Measurements from ENCODE around the gene RFTN1. TPM values are rescaled to one million over a fixed set of nuclear protein-coding genes. Genes with fewer than 3 reads are reported as not detected.
A peak's percentile ranks its signal among the peaks of the same experiment; 100 is the strongest.

RFTN1 gene
- polyA plus RNA-seq, 3 donors, result 17.4 to 28.0 (median 27.2) TPM

- Histone ChIP-seq H4K20me1 (ENCODE audit: insufficient read depth, low read length) (no peaks in the 10 kb centered on the region), H3K27ac (ENCODE audit: low read depth in 1 of 2, low read length in 2 of 2) (no peak overlapping the region), H3K9ac (ENCODE audit: insufficient read depth, low read length, poor library complexity, severe bottlenecking) (no peak overlapping the region), H3K9me3 (replicated peaks in 1 of 2; ENCODE audit: control insufficient read depth in 1 of 2, insufficient read depth in 1 of 2, low read length in 2 of 2) (no peaks in the 10 kb centered on the region), H3K4me1 (ENCODE audit: control insufficient read depth in 1 of 2, insufficient read depth in 2 of 2, low read length in 2 of 2) (peaks cover 0 to 2% of the 10 kb centered on the region in 2 donors), H3K79me2 (ENCODE audit: insufficient read depth, low read length) (no peaks in the 10 kb centered on the region), H2AFZ (ENCODE audit: insufficient read depth, low read depth, low read length, poor library complexity, severe bottlenecking) (no peak overlapping the region), H3K27me3 (ENCODE audit: control insufficient read depth in 2 of 2, insufficient read depth in 2 of 2, low read length in 2 of 2) (no peaks in the 10 kb centered on the region), H3K4me3 (replicated peaks in 1 of 3; ENCODE audit: low read depth in 2 of 3, low read length in 3 of 3) (no peak overlapping the region), H3K36me3 (replicated peaks in 1 of 2; ENCODE audit: control insufficient read depth in 1 of 2, insufficient read depth in 2 of 2, low read length in 2 of 2) (peaks cover 63 to 89% of the 10 kb centered on the region in 2 donors), H3K4me2 (replicated peaks; ENCODE audit: extremely low read depth, low read length, poor library complexity, severe bottlenecking) (no peak overlapping the region)
- 74% methylated on average over 3 of the region's 4 CpGs for WGBS (ENCODE audit: insufficient coverage)
- Mint-ChIP-seq H3K27me3 (ENCODE audit: low read depth in 3 of 3) (no peaks in the 10 kb centered on the region), H3K4me3 (no peak overlapping the region), H3K4me1 (peaks cover 13% of the 10 kb centered on the region), H3K36me3 (peaks cover 82% of the 10 kb centered on the region in 2 donors), H3K9me3 (no peaks in the 10 kb centered on the region), H3K27ac (peak overlapping the region in 3 of 7 donors; percentile 4 to 58 (median 15))
- DNase-seq, result no peak
- intact Hi-C loops (cut with micrococcal nuclease), result no loop called here
- TF ChIP-seq, protein P1, sequence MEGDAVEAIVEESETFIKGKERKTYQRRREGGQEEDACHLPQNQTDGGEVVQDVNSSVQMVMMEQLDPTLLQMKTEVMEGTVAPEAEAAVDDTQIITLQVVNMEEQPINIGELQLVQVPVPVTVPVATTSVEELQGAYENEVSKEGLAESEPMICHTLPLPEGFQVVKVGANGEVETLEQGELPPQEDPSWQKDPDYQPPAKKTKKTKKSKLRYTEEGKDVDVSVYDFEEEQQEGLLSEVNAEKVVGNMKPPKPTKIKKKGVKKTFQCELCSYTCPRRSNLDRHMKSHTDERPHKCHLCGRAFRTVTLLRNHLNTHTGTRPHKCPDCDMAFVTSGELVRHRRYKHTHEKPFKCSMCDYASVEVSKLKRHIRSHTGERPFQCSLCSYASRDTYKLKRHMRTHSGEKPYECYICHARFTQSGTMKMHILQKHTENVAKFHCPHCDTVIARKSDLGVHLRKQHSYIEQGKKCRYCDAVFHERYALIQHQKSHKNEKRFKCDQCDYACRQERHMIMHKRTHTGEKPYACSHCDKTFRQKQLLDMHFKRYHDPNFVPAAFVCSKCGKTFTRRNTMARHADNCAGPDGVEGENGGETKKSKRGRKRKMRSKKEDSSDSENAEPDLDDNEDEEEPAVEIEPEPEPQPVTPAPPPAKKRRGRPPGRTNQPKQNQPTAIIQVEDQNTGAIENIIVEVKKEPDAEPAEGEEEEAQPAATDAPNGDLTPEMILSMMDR (IDR thresholded peaks at IDR 0.05), result no peak
These were observed 194.2 kb downstream of the RFTN1 start for GRCh38 chr3:16319307-16319706.

DNA sequence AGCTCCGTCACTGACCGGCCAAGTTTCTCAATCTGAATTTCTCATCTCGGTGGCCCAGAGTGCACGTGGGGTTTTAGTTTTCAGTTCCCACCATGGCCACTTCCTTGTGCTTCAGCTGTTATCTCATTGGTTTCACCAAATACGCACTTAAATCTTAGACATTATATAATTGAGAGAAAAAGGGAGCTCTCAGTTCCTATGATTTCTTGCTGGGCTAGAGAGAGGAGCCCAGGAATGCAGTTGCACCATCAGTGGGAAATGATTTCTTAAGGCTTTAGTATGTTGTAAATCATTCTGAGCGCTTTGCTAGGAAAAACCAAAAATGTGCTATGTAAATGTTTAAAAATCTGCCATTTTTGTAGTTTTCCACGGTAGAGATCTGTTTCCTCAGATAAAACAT lies 195.3 kb downstream of the RFTN1 start:
- Histone ChIP-seq H3K9ac (ENCODE audit: insufficient read depth, low read length, poor library complexity, severe bottlenecking) (no peak overlapping the region), H3K27ac (ENCODE audit: low read depth in 1 of 2, low read length in 2 of 2) (no peak overlapping the region), H4K20me1 (ENCODE audit: insufficient read depth, low read length) (no peaks in the 10 kb centered on the region), H3K9me3 (replicated peaks in 1 of 2; ENCODE audit: control insufficient read depth in 1 of 2, insufficient read depth in 1 of 2, low read length in 2 of 2) (no peaks in the 10 kb centered on the region), H2AFZ (ENCODE audit: insufficient read depth, low read depth, low read length, poor library complexity, severe bottlenecking) (no peak overlapping the region), H3K36me3 (replicated peaks in 1 of 2; ENCODE audit: control insufficient read depth in 1 of 2, insufficient read depth in 2 of 2, low read length in 2 of 2) (peaks cover 65 to 91% of the 10 kb centered on the region in 2 donors), H3K27me3 (ENCODE audit: control insufficient read depth in 2 of 2, insufficient read depth in 2 of 2, low read length in 2 of 2) (no peaks in the 10 kb centered on the region), H3K79me2 (ENCODE audit: insufficient read depth, low read length) (no peaks in the 10 kb centered on the region), H3K4me3 (replicated peaks in 1 of 3; ENCODE audit: low read depth in 2 of 3, low read length in 3 of 3) (no peak overlapping the region), H3K4me2 (replicated peaks; ENCODE audit: extremely low read depth, low read length, poor library complexity, severe bottlenecking) (no peak overlapping the region), H3K4me1 (ENCODE audit: control insufficient read depth in 1 of 2, insufficient read depth in 2 of 2, low read length in 2 of 2) (peaks cover 0 to 2% of the 10 kb centered on the region in 2 donors)
- peaks cover 13% of the 10 kb centered on the region for H3K4me1 Mint-ChIP-seq
- no peaks in the 10 kb centered on the region for H3K27me3 Mint-ChIP-seq (ENCODE audit: low read depth in 3 of 3)
- H3K36me3 Mint-ChIP-seq, result peaks cover 83 to 84% of the 10 kb centered on the region in 2 donors
- WGBS (ENCODE audit: insufficient coverage), result 10% methylated on average over 2 of the region's 7 CpGs
- peak overlapping the region in 4 of 7 donors; percentile 39 to 72 (median 62) for H3K27ac Mint-ChIP-seq
- TF ChIP-seq, protein P1 (IDR thresholded peaks at IDR 0.05), result no peak
- no peak overlapping the region for H3K4me3 Mint-ChIP-seq
- no peak for DNase-seq
- intact Hi-C loops (cut with micrococcal nuclease), result no loop called here
- H3K9me3 Mint-ChIP-seq, result no peaks in the 10 kb centered on the region
